Measurements from ENCODE around the gene CAB39L.

- TF ChIP-seq EZH2 (IDR thresholded peaks at IDR 0.05; ENCODE audit: borderline replicate concordance, low read depth, low read length, poor library complexity, severe bottlenecking): no peak
- no peak for TF ChIP-seq CTCF (conservative IDR thresholded peaks at IDR 0.05; ENCODE audit: low read depth, low read length)
These were observed 138.8 kb downstream of the CAB39L start for GRCh38 chr13:49304763-49305700.
